GM18505 (cell line): ENCODE results near the gene NKX3-2.

Experiments used
- ATAC-seq: cut with Tn5 transposase; IDR thresholded peaks from one replicate; pipeline ENCODE4 v1.9.1; 2021; ENCODE audit not compliant: unreplicated experiment
- POLR2A ChIP-seq: IDR thresholded peaks from 4 replicates; pipeline ENCODE4 v1.6.1; 2011; ENCODE audit warnings: borderline replicate concordance; ENCODE audit not compliant: insufficient read depth, insufficient read length; ENCODE audit errors: extremely low read depth

NKX3-2 gene

DNA sequence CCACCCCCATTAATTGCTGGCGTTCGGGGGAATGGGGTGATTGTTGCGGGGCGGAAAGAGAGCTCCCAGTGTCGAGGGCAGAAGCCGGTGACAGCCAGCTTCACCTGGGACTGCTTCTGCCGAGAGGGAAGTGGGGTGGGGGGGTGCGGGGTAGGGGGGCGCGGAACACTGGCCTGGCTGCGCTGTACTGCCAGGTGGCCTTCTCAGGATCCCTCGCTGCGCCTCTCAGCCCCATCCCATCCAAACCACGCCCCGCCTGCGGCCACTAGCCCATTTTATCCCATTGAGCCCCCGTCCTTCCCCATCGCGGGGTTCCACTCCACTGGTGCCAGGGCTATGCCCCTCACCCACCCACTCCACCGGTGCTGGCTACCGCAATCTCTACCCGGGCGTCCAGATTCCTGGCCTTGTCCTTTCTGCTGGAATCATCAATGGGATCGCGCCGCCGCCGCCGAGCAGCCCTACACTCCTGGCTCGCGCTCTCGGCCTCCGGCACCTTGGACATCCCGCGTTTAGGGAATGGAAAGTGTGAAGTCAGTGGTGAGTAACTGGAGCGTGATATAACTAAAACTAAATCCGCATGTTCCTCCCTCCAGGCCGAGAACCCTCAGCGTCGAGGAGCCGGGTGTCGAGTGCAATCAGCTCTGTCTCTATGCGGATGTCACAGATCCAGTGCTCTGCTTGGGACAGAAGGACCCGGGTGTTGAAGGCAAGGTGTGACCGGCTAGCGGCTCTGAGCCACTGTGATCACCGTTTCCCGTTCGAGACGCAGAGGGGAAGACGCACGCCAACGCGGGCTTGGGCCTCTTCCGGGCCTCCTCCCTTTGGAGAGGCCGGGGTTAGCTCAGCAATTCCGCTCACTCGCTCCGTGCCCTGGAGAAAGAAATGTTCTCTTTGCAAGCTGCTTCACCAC, 20.5 kb downstream of the NKX3-2 start:
- ATAC-seq: no peak
- no peak for TF ChIP-seq POLR2A

DNA sequence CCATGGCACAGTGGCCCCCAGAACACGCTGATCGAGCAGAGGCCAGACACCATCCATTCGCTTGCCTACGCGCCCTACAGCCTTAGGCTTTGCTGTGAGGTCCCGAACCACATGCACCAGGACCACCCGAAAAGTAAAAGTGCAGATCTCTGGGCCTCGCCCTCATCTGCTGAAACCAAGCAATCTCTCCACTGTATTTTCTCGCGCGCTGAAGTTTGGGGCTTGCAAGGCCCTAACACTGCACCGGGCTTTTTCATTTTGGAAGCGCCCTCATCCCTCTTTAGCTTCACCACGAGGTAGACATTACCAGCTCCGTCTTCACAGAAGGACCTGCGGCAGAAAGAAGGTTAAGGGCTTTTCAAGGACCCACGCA, 21.2 kb downstream of the NKX3-2 start:
- ATAC-seq: no peak
- no peak for TF ChIP-seq POLR2A

DNA sequence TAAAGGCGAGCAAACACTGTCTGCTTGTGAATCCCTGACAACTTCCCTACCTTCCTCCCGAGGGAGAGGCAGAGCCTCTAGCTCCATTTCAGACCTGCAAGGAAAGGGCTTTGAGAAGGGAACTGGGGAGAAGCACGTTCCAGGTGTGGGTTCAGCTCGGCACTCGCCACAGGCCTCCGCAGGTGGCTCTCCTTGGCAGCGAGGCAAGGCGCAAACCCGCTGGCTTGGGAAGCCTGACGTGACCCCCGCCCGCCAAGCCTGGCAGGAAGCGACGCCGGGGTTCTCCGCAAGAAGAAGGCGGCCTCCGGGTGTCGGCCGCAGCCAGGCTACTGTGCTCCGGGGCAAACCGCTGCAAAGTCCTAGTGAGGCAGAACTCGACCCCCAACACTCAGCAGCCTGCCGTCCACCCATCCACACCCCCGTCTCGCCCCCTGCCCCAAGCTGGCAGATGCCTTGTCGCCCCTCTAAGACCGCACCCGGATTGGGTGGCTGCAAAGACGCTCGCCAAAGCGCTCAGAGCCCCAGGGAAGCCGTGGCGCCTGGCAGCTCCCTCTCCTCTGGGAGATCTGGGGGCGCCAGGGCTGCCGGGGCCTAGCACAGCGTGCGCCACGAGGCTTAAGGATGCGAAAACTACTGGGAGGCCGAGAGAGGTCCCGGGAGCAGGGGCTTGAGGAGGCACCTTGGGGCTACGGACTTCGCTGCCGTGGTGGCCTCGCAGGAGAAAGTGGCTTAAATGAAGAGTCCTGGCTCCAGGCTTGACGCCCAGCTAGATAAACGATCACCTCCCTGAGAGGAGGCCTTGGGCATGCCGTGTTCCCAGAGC, 21.8 kb downstream of the NKX3-2 start:
- no peak for TF ChIP-seq POLR2A
- ATAC-seq: no peak

DNA sequence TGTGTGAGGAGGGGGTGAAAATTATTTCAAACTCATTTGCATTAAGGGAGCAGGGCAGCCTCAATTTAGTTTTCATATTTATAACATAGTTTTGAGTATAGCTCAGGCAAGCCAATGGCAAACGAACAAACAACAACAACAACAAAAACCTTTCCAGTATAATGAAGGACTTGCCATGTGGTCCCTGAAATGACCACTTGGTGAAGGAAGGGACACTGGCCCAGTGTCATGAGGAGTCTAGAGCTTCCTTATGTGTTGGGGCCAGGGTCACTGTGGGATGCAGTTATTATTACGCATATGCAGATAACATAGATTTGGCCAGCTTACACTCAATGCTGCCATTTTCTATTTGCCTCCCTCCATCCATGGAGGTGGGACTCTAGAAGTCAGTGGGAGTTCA, 23.3 kb downstream of the NKX3-2 start:
- no peak for ATAC-seq
- TF ChIP-seq POLR2A: no peak

DNA sequence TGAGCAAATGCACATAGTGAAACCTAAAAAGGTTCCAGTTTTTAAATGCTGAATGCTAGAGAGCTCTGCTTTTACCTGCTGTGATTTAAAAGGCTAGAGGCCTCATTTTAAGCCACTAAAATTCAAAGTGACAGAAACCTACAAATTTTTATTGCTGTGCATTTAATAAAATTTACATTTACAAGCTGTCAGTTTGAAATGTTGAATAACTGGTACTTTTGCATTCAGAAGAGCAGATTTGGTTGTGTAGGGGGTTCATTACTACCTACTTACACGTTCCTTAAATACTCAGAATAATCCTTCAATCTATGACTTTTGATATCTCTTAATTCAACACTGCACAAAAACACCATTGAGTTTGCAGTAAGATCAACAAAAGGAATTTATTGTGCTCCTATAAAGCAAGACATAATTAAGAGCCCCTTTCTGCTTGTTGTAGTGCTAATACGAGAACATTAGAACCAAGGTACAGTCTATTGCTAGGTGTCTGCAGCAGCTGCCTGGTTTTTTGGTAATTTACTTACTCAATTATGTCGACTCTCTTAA, 27.9 kb downstream of the NKX3-2 start:
- TF ChIP-seq POLR2A: no peak
- ATAC-seq: no peak

DNA sequence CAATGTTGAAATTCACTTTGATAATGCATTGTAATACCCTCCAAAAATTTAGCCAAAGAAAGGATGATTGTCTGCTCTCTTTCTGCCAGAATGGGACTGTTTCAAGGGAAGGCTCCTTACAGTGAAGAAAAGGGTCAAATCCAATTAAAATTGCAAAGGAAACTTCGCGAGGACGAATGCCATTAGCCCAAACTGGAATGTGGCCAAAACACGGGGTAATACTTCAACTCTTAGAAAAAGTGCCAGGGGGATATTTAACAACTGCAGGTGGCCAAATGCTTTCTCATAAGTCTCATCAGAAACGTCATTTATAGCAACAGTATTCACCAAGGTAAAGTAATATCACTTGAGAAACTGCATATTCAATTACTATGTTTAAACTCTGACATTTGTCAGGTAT, 29.0 kb downstream of the NKX3-2 start:
- TF ChIP-seq POLR2A: no peak
- ATAC-seq: no peak

DNA sequence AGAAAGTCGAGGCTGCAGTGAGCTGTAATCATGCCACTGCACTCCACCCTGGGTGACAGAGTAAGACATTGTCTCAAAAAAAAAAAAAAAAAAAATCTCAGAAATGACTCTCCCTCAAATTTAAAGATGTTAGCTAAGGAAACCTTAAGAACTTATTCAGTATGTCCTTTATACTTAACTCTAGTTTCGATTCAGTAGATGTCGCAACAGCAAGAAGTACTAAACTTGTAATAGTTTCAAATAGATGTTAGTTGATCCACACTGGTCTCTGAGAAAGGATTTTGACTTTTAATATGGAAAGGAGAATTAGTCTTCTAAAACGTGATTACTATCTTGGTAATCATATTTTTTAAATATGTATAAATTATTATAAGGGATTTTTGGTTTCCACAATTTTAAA, 29.6 kb downstream of the NKX3-2 start:
- ATAC-seq: no peak
- TF ChIP-seq POLR2A: no peak

DNA sequence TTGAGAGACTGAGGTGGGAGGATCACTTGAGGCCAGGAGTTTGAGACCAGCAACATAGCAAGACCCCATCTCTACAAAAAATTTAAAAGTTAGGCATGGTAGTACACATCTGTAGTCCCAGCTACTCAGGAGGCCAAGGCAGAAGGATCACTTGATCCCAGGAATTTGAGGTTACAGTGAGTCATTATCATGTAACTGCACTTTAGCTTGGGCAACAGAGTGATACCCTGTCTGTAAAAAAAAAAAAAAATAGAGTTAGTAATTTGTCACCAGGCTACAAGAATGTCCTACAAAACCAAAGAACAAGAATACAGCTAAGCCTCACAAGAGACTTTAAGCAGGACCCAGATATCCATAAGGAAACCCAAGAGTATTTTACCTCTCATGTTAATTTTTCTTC, 33.2 kb downstream of the NKX3-2 start:
- no peak for TF ChIP-seq POLR2A
- ATAC-seq: no peak

DNA sequence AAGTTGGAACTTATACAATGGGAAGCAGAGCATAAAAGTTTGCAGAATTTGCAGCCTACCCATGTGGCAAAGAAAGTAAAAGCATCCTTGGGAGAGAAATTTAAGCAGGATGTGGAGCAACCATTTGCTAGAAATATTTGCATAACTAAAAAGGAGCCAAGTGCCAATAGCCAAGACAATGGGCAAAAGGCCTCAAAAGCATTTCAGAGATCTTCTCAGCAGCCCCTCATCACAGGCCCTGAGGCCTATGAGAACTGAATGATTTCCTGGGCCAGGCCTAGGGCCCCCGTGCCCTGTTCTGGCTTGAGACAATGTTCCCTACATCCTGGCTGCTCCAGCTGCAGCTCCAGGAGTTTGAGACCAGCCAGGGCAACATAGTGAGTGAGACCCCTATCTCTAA, 34.9 kb downstream of the NKX3-2 start:
- ATAC-seq: no peak
- no peak for TF ChIP-seq POLR2A

DNA sequence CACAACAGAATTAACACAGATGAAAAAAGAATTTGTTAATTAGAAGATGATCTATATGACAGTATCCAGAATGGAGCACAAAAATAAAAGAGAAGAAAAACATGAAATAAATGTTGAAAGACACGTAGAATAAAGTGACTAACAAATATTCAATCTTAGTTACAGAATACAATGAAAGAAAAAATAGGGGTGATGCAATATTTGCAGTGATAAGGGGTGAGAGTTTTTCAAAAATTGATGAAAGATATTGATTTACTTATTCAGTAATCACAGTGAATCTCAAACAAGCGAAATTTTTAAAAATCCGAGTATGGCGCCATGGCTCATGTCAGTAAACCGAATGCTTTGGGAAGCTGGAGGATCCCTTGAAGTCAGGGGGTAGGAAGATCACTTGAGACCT, 39.9 kb downstream of the NKX3-2 start:
- no peak for ATAC-seq
- no peak for TF ChIP-seq POLR2A

DNA sequence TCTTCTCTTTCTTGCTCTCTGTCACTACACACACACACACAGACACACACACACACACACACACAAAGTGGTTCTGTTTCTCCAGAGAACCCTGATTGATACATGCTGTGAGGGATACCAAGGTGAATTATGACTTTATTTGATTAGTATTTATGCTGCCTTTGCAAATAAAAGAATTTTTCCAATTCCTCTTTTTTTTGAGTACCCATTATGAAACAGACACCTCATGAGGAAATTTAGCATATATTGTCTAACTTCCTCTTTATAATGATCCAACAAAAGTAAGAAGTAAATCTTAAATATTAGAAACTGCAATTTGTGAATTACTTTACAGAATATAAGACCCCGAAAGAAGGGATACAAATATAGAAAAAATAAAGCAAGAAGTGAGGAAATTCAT, 45.8 kb downstream of the NKX3-2 start:
- ATAC-seq: no peak
- TF ChIP-seq POLR2A: no peak

DNA sequence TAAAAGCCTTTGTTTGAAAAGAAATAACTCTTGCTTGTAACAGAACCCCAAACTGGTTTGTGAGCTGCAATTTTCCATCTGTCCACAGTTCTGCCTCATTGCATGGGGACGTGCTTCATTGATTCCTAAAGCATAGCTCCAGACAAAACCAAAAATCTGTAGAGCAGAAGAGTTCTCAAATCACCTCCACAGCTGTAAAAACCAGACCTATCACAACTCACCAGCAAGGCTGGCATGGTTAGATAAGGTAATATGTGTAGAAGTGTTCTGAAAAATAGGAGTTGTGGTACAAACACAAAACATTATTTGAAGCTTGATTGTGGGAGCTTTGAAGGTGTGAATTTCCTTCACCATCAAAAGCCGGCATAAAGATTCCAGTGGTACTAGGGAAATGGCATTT, 47.7 kb downstream of the NKX3-2 start:
- TF ChIP-seq POLR2A: no peak
- ATAC-seq: no peak

DNA sequence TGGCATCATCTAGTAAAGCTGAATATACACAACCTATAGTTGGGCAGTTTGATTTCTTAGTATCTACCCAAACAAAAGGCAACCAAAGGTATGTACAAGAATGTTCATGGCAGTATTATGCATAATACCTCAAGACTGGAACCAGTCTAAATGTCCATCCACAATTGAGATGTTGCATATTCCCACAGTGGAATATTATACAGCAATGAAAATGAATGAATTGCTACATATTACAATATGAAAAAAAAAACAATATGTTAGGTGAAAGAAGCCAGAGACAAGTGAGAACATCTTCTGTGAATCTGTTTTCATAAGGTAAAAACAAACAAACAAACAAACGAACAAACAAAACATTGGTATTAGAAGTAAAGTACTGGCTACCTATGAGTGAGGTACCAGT, 48.6 kb downstream of the NKX3-2 start:
- no peak for ATAC-seq
- no peak for TF ChIP-seq POLR2A

DNA sequence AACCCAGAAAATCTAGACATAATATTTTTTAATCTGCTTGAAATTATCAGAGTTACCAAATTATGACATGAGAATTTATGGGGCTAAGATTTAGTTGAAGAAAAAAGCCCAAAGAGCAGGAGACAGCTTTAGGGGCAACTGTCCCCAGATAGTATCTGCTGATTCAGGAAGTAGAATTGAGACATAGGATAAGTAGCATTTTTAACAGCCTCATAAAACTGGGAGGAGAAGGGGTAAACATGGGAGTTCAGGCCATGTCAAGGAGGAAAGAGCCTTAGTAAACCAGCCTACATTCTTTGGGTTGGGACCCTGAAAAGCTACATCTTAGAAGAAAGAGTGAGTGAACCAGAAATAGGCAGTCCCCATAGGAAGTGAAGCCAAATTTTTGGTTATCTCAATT, 50.5 kb downstream of the NKX3-2 start:
- no peak for ATAC-seq

DNA sequence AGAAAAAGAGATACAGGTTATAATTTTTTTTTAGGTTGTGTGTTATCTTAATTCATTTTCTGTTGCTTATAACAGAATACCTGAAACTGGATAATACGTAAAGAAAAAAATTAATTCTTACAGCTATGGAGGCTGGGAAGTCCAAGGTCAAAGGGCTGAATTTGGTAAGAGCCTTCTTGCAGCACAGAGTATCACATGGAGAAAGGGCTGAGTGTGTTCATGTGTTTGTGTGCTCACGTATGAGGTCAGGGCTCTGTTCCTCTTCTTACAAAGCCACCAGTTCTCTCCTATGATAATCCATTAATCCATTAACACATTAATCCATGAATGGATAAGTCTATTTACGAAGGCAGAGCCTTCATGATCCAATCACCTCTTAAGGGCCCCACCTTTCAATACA, 51.6 kb downstream of the NKX3-2 start:
- no peak for ATAC-seq
- TF ChIP-seq POLR2A: no peak

More for the DNA sequence above, 50.5 kb downstream of the NKX3-2 start:
- TF ChIP-seq POLR2A: no peak
